Activated naive CD8-positive, alpha-beta T cell treated with anti-CD3 and anti-CD28 coated beads, Interleukin-2, amount 10 ng/mL, durations not matched to agents 7 days and 5 days (primary cell): ENCODE results near the gene PDCD2L. TPM values are rescaled to one million over a fixed set of nuclear protein-coding genes. Genes with fewer than 3 reads are reported as not detected.
A peak's percentile ranks its signal among the peaks of the same experiment; 100 is the strongest.
"Not testable (repeated sequence)": the region's sequence is repeated elsewhere in the genome, so short reads cannot be mapped to it uniquely, and the experiment has no call there.

ENCODE experiments used
- ATAC-seq: fragments of 150-1000 bp; cut with Tn5 transposase; one replicate; pipeline ENCODE4 v1.10.0; 2021; ENCODE audit warnings: low read depth, moderate library complexity
- POLR2A ChIA-PET: fragments of 350-600 bp; sonication (Branson Sonifier 250); formaldehyde crosslinking; loops from one replicate; lab custom pipeline; 2021; ENCODE audit warnings: antibody characterized with exemption; lab: Charles Lee
- DNase-seq: peaks from one replicate; pipeline ENCODE4 v3.0.0; 2021
- H3K27ac Mint-ChIP-seq: one replicate; pipeline ENCODE4 v1.8.0; 2022; ENCODE audit warnings: mild to moderate bottlenecking, mixed read lengths
- H3K27me3 Mint-ChIP-seq: one replicate; pipeline ENCODE4 v1.8.0; 2022; ENCODE audit warnings: mild to moderate bottlenecking, moderate library complexity, mixed read lengths
- H3K36me3 Mint-ChIP-seq: one replicate; pipeline ENCODE4 v1.8.0; 2021; ENCODE audit warnings: mild to moderate bottlenecking, mixed read lengths
- H3K4me1 Mint-ChIP-seq: one replicate; pipeline ENCODE4 v1.8.0; 2021; ENCODE audit warnings: mixed read lengths
- H3K4me3 Mint-ChIP-seq: one replicate; pipeline ENCODE4 v1.8.0; 2022; ENCODE audit warnings: mild to moderate bottlenecking, moderate library complexity, mixed read lengths
- H3K9me3 Mint-ChIP-seq: one replicate; pipeline ENCODE4 v1.8.0; 2021; ENCODE audit warnings: mixed read lengths
- total RNA-seq, 2 experiments: library from RNA; stranded (reverse); gene quantifications; one replicate each; pipeline ENCODE4 v1.2.3, GENCODE V29; 2021

PDCD2L gene
- total RNA-seq, 2 experiments from 2014 or later = 9.4 to 13.3 TPM

DNA sequence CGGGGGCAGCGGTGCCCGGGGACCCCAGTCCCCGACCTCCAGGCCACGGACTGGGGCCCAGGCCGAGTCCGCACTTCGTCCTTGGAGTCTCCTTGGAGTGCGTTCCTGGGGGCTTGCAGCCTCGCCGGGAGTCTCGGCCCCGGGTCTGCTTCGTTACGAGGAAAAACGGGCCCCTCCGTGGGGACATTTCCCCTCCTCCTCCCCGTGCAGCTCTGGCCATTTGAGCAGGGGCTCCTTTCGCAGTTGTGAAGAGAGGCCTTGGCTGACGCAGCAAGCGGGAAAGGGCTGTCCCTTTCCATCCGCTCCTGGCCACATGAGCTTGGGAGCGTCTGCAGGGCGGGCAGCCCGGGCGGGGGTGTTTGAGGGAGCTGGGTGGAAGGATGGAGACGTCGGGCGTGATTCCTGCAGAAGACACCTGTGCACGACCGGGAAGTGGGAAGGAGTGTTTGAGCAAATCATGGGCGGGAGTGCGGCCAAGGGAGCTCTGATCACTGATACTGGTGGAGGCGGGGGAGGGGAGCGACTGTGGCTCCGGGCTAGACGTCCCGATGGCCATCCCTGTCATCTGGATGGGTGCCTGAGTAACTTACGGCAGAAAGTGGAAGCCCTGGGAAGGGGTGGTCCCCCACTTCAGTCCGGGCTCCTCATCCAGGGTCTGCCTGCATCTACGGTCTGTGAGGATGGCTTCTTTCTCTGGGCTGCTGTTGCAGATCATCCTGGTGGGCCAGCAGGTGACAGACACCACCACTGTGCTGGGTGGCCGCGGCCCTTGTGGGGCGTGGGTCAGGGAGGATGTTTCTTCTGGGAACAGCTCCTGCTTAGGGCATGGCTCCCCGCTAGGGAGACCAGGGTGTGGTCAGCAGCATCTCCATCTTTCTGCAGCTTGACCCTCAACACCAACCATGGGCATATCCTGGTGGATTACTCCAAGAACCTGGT is 38.5 kb upstream of the PDCD2L start:
- Mint-ChIP-seq H3K4me3 (peak overlapping the region; percentile 95), H3K9me3 (no peaks in the 10 kb centered on the region), H3K36me3 (peaks cover 40% of the 10 kb centered on the region), H3K27me3 (no peaks in the 10 kb centered on the region), H3K27ac (peak overlapping the region; percentile 91), H3K4me1 (peaks cover 48% of the 10 kb centered on the region)
- POLR2A ChIA-PET = interaction anchor here (0.8 to 4.1 kb wide), 5 partner anchors 12 to 157 kb away, joined by 3 to 29 read pairs (median 6); partner anchors contain the start of gene UBA2
- peak; percentile 42 for DNase-seq
- no peak for ATAC-seq

DNA sequence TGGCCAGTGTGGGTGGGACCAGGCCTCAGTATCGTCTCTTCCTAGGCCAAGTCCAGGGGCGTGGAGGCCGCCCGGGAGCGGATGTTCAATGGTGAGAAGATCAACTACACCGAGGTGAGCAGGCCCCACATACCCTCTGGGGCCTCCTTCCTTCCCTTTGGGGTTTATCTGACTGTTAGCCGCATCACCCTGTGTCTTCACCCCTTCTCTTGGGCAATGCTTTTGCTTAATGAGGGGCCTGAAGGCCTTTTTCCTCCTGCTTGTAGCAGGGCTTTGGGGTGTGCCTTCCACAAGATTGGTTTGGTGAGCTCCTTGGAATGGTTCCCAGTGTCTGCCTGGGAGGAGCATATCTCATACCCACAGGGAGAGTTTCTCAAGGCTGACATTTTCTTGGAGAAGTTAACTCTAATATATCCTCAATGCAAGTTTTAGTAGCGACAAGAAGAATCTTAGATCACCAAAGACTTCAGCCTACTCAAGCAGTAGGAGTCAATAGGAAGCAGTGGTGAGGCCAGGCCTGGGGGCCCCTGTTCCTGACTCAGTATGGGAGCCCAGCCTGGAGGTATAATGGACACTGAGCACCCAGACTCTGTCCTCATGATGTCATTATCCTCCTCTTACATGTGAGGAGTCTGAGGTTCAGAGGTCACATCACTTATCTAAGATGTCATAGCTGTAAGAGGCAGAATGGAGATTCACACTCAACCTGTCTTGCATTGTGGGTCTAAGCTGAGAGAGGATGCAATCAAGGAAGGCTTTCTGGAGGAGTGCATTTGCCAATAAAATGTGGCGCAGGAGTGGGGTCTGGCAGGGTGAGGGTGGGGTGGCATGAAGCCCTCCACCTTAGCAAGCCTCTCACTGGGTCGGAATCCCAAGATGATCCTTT is 37.2 kb upstream of the PDCD2L start:
- H3K4me1 Mint-ChIP-seq = peaks cover 56% of the 10 kb centered on the region
- no peaks in the 10 kb centered on the region for H3K9me3 Mint-ChIP-seq
- POLR2A ChIA-PET = interaction anchor here (1.1 to 4.1 kb wide), 2 partner anchors 17 to 60 kb away, joined by 3 to 29 read pairs; no protein-coding TSS in a partner anchor
- H3K36me3 Mint-ChIP-seq = peaks cover 48% of the 10 kb centered on the region
- peak overlapping the region; percentile 91 for H3K27ac Mint-ChIP-seq
- DNase-seq = no peak
- no peak for ATAC-seq
- H3K27me3 Mint-ChIP-seq = no peaks in the 10 kb centered on the region
- H3K4me3 Mint-ChIP-seq = peak overlapping the region; percentile 95

DNA sequence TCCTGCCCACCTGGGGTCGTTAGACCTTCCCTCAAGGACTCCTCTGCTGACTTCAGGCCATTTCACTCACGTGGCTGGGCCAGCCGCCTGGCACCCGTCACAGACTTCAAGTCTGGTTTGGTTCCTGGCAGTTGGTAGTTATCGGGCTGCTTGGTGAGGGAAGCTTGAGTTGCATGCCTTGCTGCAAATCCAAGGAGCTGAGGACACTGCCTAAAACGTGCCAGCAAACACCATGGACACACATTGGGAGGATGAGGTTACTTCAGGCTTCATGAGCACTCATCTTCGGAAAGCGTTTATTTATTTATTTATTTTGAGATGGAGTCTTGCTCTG is 36.6 kb upstream of the PDCD2L start:
- Mint-ChIP-seq H3K27ac (peak overlapping the region; percentile 75), H3K4me3 (peak overlapping the region; percentile 95)
- no peak for ATAC-seq

DNA sequence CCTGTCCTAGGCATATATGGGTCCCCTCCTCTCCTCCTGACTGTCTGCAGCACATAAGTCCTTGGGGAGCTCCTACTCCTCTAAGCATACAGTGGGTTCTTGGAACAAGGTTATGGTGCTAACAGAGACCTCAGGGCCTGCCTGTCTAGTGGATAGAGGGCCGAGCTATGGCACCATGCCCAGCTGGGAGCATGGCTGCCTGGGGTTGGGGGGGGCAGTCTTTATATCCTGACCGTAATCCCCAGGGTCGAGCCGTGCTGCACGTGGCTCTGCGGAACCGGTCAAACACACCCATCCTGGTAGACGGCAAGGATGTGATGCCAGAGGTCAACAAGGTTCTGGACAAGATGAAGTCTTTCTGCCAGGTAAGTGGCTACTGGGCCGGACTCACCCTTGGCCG is 35.9 kb upstream of the PDCD2L start:
- POLR2A ChIA-PET = interaction anchor here (1.1 to 2.2 kb wide), 2 partner anchors 9 to 17 kb away, joined by 3 to 7 read pairs; no protein-coding TSS in a partner anchor
- Mint-ChIP-seq H3K27me3 (no peaks in the 10 kb centered on the region), H3K9me3 (no peaks in the 10 kb centered on the region), H3K4me3 (peak overlapping the region; percentile 95), H3K27ac (peak overlapping the region; percentile 75), H3K4me1 (peaks cover 51% of the 10 kb centered on the region), H3K36me3 (peaks cover 48% of the 10 kb centered on the region)
- DNase-seq = no peak
- no peak for ATAC-seq

More for the DNA sequence above, 36.6 kb upstream of the PDCD2L start:
- Mint-ChIP-seq H3K4me1 (peaks cover 56% of the 10 kb centered on the region), H3K36me3 (peaks cover 48% of the 10 kb centered on the region), H3K9me3 (no peaks in the 10 kb centered on the region), H3K27me3 (no peaks in the 10 kb centered on the region)
- DNase-seq = no peak
- POLR2A ChIA-PET = interaction anchor here (4.1 kb wide), 1 partner anchor 17 kb away, joined by 29 read pairs; no protein-coding TSS in a partner anchor

DNA sequence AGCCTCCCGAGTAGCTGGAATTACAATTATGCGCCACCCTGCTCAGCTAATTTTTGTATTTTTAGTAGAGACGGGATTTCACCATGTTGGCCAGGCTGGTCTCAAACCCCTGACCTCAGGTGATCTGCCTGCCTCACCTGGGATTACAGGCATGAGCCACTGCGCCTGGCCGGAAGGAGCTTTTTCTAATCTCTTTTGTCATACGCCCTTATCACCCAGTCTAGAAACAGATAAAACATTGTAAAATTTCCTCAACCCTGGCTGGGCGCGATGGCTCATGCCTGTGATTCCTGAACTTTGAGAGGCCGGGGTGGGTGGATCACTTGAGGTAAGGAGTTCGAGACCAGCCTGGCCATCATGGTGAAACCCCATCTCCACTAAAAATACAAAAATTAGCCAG is 35.0 kb upstream of the PDCD2L start:
- peak overlapping the region; percentile 42 for H3K4me3 Mint-ChIP-seq
- not testable (repeated sequence) for H3K27ac Mint-ChIP-seq, ATAC-seq, H3K9me3 Mint-ChIP-seq, DNase-seq, H3K27me3 Mint-ChIP-seq
- POLR2A ChIA-PET = interaction anchor here (1.1 to 2.2 kb wide), 2 partner anchors 10 to 18 kb away, joined by 3 to 7 read pairs; no protein-coding TSS in a partner anchor
- peaks cover 54% of the 10 kb centered on the region for H3K4me1 Mint-ChIP-seq
- H3K36me3 Mint-ChIP-seq = peaks cover 52% of the 10 kb centered on the region

DNA sequence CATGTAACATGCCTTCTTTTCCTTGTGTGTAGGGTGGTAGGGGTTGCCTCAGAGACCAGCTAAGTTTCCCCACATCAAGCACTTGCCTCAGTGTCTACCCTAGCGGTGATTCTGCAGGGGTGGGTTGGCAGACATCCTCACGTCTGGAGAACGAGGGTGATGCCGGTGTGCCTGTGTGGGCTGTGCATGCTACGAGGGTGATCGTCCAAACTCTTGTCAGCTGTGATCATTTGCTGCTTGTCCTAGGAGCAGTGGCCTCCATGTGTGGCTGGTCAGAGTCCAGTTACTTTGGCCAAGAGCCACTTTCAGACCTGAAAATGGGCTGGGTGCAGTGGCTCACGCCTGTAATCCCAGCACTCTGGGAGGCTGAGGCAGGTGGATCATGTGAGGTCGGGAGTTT is 34.1 kb upstream of the PDCD2L start:
- peak overlapping the region; percentile 55 for H3K4me3 Mint-ChIP-seq
- H3K36me3 Mint-ChIP-seq = peaks cover 53% of the 10 kb centered on the region
- ATAC-seq (no peak), DNase-seq (no peak)
- H3K4me1 Mint-ChIP-seq = peaks cover 50% of the 10 kb centered on the region
- no peaks in the 10 kb centered on the region for H3K27me3 Mint-ChIP-seq
- POLR2A ChIA-PET = interaction anchor here (2.2 kb wide), 1 partner anchor 11 kb away, joined by 7 read pairs; no protein-coding TSS in a partner anchor
- no peak overlapping the region for H3K27ac Mint-ChIP-seq
- H3K9me3 Mint-ChIP-seq = no peaks in the 10 kb centered on the region

DNA sequence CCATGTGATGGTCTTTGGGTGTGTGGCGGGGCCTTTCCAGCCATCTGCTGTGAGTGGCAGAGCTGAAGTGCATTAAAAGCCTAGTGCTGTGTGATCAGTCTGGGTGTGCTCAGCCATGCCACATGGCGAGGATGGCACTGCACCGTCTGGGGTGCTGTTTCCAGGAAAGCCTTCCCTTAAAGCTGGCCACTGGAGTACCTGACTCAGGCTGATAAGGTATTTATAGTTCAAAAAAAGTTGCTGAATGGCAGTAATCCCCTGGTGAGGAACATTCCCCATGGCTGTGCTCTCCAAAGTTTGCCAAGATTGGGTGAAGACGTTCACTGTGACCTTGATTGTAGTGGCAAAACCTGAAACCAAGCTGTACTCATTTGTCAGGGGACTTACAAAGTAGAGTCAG is 33.2 kb upstream of the PDCD2L start:
- H3K27ac Mint-ChIP-seq = peak overlapping the region; percentile 35
- H3K27me3 Mint-ChIP-seq = no peaks in the 10 kb centered on the region
- POLR2A ChIA-PET = interaction anchor here (0.6 to 0.7 kb wide), 3 partner anchors 9 to 107 kb away, joined by 3 to 5 read pairs (median 3); no protein-coding TSS in a partner anchor
- ATAC-seq (no peak), DNase-seq (no peak)
- H3K4me3 Mint-ChIP-seq = peak overlapping the region; percentile 24
- peaks cover 51% of the 10 kb centered on the region for H3K36me3 Mint-ChIP-seq
- H3K4me1 Mint-ChIP-seq = peaks cover 48% of the 10 kb centered on the region
- no peaks in the 10 kb centered on the region for H3K9me3 Mint-ChIP-seq

DNA sequence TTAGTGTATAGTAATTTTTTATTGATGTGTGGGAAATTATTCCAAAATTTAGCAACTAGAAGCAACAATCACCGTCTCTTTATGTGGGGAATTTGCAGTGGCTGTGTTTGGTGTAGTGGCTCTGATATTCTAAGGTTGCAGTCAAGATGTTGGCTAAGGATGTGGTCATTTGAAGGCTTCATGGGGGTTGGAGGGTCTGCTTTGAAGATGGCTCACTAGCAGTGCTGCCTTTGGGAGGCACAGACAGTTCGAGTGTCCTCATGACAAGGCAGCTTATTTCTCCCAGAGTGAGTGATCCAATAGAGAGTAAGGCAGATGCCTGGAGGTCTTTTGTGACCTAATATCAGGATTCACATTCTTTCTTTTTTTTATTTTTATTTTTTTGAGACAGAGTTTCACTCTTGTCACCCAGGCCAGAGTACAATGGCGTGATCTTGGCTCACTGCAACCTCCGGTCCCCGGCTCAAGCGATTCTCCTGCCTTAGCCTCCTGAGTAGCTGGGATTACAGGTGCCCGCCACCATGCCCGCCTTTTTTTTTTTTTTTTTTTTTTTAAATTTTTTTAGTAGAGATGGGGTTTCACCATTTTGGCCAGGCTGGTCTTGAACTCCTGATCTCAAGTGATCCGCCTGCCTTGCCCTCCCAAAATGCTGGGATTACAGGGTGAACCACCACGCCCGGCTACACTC is 30.5 kb upstream of the PDCD2L start:
- peak overlapping the region; percentile 23 for H3K4me3 Mint-ChIP-seq

DNA sequence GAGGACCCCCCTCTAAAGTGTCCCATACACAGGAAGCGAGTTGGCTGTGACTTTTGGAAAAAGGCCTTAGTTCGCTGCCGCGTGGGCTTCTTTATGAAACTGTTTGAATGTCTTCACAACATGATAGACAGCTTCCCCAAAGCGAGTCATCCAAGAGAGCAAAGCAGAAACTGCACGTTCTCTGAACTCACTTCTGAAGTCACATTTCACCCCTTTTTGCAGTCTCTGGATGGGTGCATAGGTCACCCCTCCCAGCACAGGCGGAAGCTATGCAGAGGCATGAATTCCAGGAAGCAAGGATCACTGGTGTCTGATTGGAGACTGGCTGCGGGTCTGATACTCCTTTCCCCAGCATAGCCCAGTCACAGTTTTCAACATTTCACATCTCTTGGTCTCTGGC is 28.6 kb upstream of the PDCD2L start:
- POLR2A ChIA-PET = no interaction called here
- H3K27ac Mint-ChIP-seq = no peak overlapping the region
- no peaks in the 10 kb centered on the region for H3K9me3 Mint-ChIP-seq
- DNase-seq (no peak), ATAC-seq (no peak)
- peaks cover 29% of the 10 kb centered on the region for H3K36me3 Mint-ChIP-seq
- H3K27me3 Mint-ChIP-seq = no peaks in the 10 kb centered on the region
- H3K4me1 Mint-ChIP-seq = peaks cover 20% of the 10 kb centered on the region
- no peak overlapping the region for H3K4me3 Mint-ChIP-seq

More for the DNA sequence above, 30.5 kb upstream of the PDCD2L start:
- no peak for DNase-seq
- peak overlapping the region; percentile 50 for H3K27ac Mint-ChIP-seq
- POLR2A ChIA-PET = interaction anchor here (0.6 kb wide), 1 partner anchor 632 kb away, joined by 3 read pairs; no protein-coding TSS in a partner anchor
- H3K4me1 Mint-ChIP-seq = peaks cover 31% of the 10 kb centered on the region
- no peaks in the 10 kb centered on the region for H3K27me3 Mint-ChIP-seq
- no peaks in the 10 kb centered on the region for H3K9me3 Mint-ChIP-seq
- H3K36me3 Mint-ChIP-seq = peaks cover 33% of the 10 kb centered on the region
- ATAC-seq = peak; percentile 61

DNA sequence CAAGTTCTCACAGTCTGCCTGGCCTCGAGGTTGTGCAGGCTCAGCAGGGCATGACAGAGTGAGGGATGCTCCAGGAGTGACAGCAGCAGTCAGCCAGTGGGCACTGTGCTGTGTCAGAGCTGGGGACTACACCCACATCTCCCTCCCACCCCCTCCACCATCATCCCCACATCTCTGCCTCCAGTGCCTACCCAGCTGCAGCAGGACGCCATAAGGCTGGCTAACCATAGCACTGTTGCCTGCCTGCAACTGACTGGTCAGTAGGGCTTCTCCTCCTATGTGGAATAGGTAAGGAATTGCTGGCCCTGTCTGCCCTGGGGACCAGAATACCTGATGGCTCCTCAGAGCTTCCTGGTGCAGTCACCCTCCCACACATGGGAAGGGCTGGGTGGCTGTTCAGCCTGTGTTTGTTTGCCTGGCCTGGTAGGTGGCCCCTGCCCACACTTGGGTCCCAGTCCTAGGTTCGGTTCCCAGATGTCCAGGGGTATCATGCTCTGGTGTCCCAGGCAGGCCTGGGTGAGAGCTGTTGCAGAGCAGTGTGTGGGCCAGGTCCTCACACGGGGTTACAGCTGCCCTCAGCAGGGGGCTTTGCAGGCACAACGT is 23.5 kb upstream of the PDCD2L start:
- ATAC-seq = no peak
- POLR2A ChIA-PET = interaction anchor here (0.6 kb wide), 1 partner anchor 127 kb away, joined by 3 read pairs; no protein-coding TSS in a partner anchor
- no peaks in the 10 kb centered on the region for H3K27me3 Mint-ChIP-seq
- no peaks in the 10 kb centered on the region for H3K9me3 Mint-ChIP-seq
- no peak overlapping the region for H3K4me3 Mint-ChIP-seq
- no peak for DNase-seq
- H3K4me1 Mint-ChIP-seq = peaks cover 6% of the 10 kb centered on the region
- peaks cover 39% of the 10 kb centered on the region for H3K36me3 Mint-ChIP-seq
- H3K27ac Mint-ChIP-seq = no peak overlapping the region

DNA sequence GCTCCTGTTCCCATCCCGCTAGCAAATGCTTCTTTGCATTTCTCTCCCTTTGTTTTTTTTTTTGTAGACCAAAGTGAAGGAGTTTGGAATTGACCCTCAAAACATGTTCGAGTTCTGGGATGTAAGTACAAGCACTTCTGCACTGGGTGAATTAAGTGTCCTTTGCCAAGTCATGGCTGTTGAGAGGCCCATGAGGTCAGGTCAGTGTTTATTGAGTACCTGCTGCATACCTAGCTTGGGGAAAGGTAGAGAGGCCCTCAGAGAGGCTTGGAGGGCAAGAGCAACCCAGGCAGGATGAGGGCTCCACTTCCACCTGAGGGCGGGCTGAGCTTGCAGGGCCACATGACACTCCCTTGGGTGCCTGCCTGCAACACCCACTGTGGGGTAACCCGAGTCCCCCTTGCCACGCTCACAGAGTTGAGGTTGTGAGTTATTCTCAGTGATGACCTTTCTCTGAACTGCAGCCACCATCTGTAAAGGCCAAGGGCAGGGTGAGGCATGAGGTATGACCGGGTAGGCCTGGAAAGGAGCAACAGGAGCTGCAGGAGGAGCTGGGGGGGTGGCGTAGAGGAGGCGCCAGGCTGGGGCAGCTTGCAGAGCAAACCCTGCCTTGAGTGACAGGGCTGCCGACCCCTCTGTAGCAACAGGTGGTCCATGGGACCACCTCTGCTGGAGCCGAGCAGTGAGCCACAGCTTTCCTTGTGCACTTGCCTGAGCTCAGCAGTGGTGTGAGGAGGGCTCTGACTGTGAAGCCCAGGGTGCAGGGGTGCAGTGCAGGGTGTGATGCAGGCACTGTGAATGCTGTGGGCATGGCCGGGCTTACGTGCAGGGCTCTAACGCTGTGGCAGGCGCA is 22.6 kb upstream of the PDCD2L start:
- ATAC-seq = no peak
- H3K27ac Mint-ChIP-seq = no peak overlapping the region
- POLR2A ChIA-PET = no interaction called here

More for the DNA sequence above, 22.6 kb upstream of the PDCD2L start:
- Mint-ChIP-seq H3K36me3 (peaks cover 46% of the 10 kb centered on the region), H3K4me3 (no peak overlapping the region), H3K9me3 (no peaks in the 10 kb centered on the region), H3K27me3 (no peaks in the 10 kb centered on the region), H3K4me1 (peaks cover 6% of the 10 kb centered on the region)
- no peak for DNase-seq
